Measurements from ENCODE around the gene DOCK1.

DOCK1 gene

DNA sequence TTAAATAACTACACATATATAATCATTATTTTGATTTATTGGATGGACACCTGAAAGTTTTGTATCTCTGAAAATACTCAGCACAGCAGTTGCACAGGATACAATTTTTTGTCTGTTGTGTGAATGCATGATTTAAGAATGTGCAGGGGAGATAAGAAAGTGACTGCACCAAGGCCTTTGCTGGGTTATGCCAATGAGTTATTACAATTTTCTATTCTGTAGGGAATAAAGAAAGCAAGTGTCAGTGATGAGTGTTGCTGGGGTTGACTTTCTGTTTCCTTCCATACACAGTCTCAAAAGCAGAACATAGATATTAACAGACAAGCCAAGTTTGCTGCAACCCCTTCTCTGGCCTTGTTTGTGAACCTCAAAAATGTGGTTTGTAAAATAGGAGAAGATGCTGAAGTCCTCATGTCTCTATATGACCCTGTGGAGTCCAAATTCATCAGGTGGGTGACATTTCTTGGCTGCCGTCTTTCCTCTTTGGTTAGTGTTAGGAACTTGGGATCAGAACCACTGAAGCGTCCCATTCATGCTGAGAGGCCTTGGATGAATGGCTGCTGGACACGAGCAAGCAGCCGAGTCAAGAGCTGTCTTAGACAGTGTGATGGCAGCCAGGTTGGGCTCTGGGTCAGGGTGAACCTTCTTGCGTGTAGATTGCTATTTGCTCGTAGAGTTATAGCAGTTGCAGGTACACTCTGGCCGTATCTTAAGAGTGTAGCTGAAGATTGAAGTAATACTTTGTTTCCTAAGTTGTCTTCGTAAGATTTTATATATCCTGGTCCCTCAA, 92.8 kb downstream of the DOCK1 start:
- Mint-ChIP-seq H3K27me3 (no peaks in the 10 kb centered on the region), H3K36me3 (ENCODE audit: insufficient read depth) (no peaks in the 10 kb centered on the region), H3K27ac (no peak overlapping the region), H3K4me3 (no peak overlapping the region), H3K9me3 (peaks cover 2 to 12% of the 10 kb centered on the region in 2 donors), H3K4me1 (ENCODE audit: low read depth in 2 of 2) (no peaks in the 10 kb centered on the region)
- ATAC-seq (replicated peaks) (no peak), DNase-seq (no peak)

DNA sequence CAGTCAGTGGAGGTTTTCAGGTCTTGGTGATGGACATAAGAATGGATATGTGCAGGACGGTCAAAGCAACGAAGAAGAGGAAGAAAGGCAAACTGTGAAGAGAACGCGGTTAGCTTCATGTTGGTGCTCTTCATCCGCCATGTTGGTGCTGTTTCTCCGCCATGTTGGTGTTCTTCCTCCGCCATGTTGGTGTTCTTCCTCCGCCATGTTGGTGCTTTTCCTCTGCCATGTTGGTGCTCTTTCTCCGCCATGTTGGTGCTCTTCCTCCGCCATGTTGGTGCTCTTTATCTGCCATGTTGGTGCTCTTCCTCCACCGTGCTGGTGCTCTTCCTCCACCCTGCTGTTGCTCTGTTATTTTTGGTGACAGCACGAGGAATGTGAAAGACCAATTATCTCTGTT, 95.4 kb downstream of the DOCK1 start:
- no peaks in the 10 kb centered on the region for H3K27me3 Mint-ChIP-seq
- no peaks in the 10 kb centered on the region for H3K36me3 Mint-ChIP-seq (ENCODE audit: insufficient read depth)
- H3K4me1 Mint-ChIP-seq (ENCODE audit: low read depth in 2 of 2) = no peaks in the 10 kb centered on the region
- H3K9me3 Mint-ChIP-seq = peaks cover 2 to 12% of the 10 kb centered on the region in 2 donors
- DNase-seq (no peak), ATAC-seq (replicated peaks) (no peak)
- H3K4me3 Mint-ChIP-seq = no peak overlapping the region
- no peak overlapping the region for H3K27ac Mint-ChIP-seq

DNA sequence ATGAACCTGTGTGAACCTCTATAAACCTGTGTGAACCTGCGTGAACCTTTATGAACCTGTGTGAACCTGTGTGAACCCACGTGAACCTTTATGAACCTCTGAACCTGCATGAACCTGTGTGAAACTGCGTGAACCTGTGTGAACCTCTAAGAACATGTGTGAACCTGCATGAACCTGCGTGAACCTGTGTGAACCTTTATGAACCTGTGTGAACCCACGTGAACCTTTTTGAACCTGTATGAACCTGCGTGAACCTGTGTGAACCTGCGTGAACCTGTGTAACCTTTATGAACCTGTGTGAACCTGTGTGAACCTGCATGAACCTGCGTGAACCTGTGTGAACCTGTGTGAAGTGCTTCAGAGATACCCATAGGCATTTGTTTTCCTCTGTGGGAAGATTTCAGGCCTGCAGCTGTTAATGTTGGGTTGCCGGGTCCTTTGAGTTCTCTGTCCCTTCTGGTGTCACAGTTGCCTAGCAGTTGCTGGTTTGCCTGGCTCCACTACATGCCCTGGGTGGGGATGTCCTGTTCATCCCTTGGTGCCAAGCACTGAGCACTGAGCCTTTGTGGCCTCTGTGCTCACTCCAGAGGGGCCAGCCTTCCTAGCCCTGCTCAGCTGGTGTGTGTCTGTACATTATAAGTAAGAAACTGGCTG, 97.9 kb downstream of the DOCK1 start:
- Mint-ChIP-seq H3K4me3 (no peak overlapping the region), H3K9me3 (peaks cover 2 to 12% of the 10 kb centered on the region in 2 donors), H3K27ac (no peak overlapping the region), H3K4me1 (ENCODE audit: low read depth in 2 of 2) (no peaks in the 10 kb centered on the region), H3K36me3 (ENCODE audit: insufficient read depth) (no peaks in the 10 kb centered on the region), H3K27me3 (peaks cover 0 to 14% of the 10 kb centered on the region in 2 donors)
- no peak for DNase-seq
- no peak for ATAC-seq (replicated peaks)

DNA sequence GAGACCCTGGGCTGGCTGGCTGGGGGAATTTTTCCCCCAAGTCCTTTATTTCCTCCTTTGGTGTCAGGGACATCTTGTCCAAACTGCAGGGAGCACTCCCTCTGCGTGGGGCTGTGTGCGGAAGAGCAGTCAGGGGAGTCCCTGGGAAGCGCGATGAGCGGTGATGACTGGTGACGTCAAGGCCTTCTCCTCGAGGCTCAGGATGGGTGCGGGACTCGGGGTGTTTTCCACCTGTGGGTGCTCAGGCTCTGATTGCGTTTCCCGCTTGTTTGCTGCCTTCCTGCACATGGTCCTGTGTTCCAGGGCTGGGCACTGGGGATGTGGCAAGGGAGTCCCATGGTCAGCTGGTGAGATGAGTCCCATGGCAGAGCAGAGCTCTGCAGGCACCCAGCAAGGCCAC, 101.2 kb downstream of the DOCK1 start:
- Mint-ChIP-seq H3K36me3 (ENCODE audit: insufficient read depth) (no peaks in the 10 kb centered on the region), H3K27ac (no peak overlapping the region), H3K4me3 (no peak overlapping the region), H3K27me3 (peaks cover 0 to 14% of the 10 kb centered on the region in 2 donors), H3K9me3 (peaks cover 0 to 1% of the 10 kb centered on the region in 2 donors), H3K4me1 (ENCODE audit: low read depth in 2 of 2) (no peaks in the 10 kb centered on the region)
- DNase-seq = no peak
- ATAC-seq (replicated peaks) = no peak

DNA sequence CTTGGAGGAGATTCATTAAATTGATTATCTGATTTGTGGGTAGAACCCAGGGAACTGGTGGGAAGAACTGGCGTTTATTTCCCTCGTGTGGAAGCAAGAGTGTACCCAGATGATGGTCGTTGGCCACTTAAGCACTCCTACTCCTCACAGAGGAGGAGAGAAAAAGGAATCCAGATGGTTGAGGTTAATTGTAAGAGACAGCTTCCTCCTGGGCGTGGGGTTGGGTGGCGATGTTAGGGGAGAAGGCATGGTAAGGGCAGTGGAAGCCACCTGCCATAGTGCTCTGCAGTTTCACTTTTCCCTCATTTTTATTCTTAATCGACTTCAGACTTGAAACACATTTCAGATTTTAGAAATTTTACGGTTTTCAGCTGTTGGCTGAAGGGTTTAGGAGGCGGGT, 104.1 kb downstream of the DOCK1 start:
- no peaks in the 10 kb centered on the region for H3K9me3 Mint-ChIP-seq

DNA sequence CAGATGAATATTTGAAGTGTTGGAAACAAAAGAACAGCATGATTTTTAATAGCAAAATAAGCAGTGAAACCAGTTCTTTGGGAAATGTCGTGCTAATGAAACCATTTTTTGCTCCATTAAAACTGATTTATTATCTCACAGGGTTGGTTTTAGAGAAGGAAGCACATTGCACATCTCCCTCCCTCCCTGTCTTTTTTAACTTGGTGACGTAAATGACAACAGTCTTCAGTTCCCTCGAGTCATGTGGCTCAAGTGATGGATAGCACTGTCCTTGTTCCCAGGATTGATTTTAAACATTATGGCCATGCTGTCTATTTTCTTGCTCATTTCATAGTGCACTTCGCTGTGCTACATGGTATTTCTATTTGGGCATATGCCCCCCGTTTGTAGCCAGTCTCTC, 105.9 kb downstream of the DOCK1 start:
- no peaks in the 10 kb centered on the region for H3K4me1 Mint-ChIP-seq (ENCODE audit: low read depth in 2 of 2)

More for the DNA sequence above, 104.1 kb downstream of the DOCK1 start:
- H3K4me3 Mint-ChIP-seq = no peak overlapping the region
- H3K4me1 Mint-ChIP-seq (ENCODE audit: low read depth in 2 of 2) = no peaks in the 10 kb centered on the region
- no peaks in the 10 kb centered on the region for H3K36me3 Mint-ChIP-seq (ENCODE audit: insufficient read depth)
- ATAC-seq (replicated peaks) = no peak
- H3K27me3 Mint-ChIP-seq = peaks cover 0 to 14% of the 10 kb centered on the region in 2 donors
- H3K27ac Mint-ChIP-seq = no peak overlapping the region
- DNase-seq = no peak

DNA sequence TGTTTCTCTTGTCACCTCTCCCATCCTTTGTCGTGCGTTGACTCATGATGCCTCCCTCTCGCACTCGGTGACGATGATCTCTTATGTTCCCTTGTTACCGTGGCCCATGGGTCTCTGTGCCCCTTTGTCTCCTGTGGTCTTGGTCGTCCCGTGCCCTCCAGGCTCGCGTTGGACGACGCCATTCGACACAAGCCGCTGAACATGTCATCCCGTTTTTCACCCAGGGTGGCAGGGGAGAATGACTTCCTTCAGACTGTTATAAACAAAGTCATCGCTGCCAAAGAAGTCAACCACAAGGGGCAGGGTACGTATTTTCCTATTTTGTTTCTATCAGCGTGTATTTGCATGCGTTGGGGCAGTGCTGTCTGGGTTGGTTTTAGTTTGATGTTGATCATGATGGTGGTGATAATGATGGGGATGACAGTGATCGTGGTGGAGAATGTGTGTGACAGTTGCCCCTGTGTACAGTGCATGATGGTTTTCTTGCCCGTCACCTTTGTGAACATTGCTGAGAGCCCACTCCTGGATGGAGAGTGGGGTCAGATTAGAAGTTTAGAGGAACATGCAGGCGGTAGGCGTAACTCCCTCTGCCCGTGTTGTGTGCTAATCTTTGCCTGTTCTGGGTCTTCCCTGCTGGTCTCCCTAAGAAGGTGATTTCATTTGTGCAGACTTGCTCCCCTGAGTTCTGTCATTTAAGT, 107.0 kb downstream of the DOCK1 start:
- no peaks in the 10 kb centered on the region for H3K4me1 Mint-ChIP-seq (ENCODE audit: low read depth in 2 of 2)
- H3K27ac Mint-ChIP-seq = no peak overlapping the region
- H3K36me3 Mint-ChIP-seq (ENCODE audit: insufficient read depth) = no peaks in the 10 kb centered on the region
- DNase-seq (no peak), ATAC-seq (replicated peaks) (no peak)
- no peak overlapping the region for H3K4me3 Mint-ChIP-seq
- H3K9me3 Mint-ChIP-seq = no peaks in the 10 kb centered on the region
- peaks cover 0 to 6% of the 10 kb centered on the region in 2 donors for H3K27me3 Mint-ChIP-seq

More for the DNA sequence above, 105.9 kb downstream of the DOCK1 start:
- Mint-ChIP-seq H3K9me3 (no peaks in the 10 kb centered on the region), H3K27me3 (peaks cover 0 to 14% of the 10 kb centered on the region in 2 donors), H3K36me3 (ENCODE audit: insufficient read depth) (no peaks in the 10 kb centered on the region), H3K27ac (no peak overlapping the region), H3K4me3 (no peak overlapping the region)
- DNase-seq (no peak), ATAC-seq (replicated peaks) (no peak)

DNA sequence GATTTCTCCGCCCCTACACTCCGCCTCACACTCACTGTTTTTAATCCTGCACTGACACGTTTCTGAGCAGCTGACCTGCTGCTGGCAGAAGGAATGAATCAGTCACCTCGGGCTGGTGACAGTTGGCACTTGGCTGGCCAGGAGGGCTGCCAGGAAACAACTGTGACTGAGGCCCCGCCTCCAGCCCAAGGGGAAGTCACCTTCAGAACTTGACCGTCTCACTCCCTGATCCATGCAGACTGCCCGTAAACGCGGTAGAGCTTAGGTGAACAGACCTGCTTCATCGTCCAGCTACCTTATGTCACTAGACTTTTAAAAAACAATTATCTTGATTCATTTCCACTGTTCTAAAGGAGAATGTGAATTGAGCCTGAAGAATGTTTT, 107.5 kb downstream of the DOCK1 start:
- Mint-ChIP-seq H3K27ac (no peak overlapping the region), H3K4me1 (ENCODE audit: low read depth in 2 of 2) (no peaks in the 10 kb centered on the region), H3K27me3 (peaks cover 0 to under 1% of the 10 kb centered on the region in 2 donors), H3K9me3 (no peaks in the 10 kb centered on the region), H3K36me3 (ENCODE audit: insufficient read depth) (no peaks in the 10 kb centered on the region), H3K4me3 (no peak overlapping the region)
- DNase-seq (no peak), ATAC-seq (replicated peaks) (no peak)

DNA sequence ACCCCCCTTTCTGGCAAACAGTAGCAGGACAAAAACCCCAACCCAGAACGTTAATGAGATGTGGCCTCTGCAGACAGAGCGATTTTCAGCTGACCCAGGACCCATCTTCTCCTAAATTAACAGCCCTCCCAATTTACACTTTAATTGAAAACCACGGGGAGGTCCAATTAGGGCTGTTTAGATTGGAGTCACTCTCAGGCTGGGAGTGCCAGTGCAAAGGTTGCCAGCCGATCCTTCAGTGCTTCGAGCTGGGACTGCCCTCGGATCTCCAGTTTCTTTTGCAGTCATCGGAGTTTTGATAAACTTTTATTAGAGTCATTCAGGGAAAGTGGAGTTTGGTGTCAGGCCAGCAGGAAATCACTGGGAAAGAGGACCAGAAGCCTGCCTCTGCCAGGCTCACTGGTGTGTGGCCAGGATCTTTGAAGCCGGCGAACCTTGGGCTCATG, 108.0 kb downstream of the DOCK1 start:
- ATAC-seq (replicated peaks) = no peak
- no peak overlapping the region for H3K4me3 Mint-ChIP-seq
- H3K27me3 Mint-ChIP-seq = no peaks in the 10 kb centered on the region
- H3K27ac Mint-ChIP-seq = no peak overlapping the region
- DNase-seq = no peak
- no peaks in the 10 kb centered on the region for H3K9me3 Mint-ChIP-seq
- no peaks in the 10 kb centered on the region for H3K36me3 Mint-ChIP-seq (ENCODE audit: insufficient read depth)
- no peaks in the 10 kb centered on the region for H3K4me1 Mint-ChIP-seq (ENCODE audit: low read depth in 2 of 2)

DNA sequence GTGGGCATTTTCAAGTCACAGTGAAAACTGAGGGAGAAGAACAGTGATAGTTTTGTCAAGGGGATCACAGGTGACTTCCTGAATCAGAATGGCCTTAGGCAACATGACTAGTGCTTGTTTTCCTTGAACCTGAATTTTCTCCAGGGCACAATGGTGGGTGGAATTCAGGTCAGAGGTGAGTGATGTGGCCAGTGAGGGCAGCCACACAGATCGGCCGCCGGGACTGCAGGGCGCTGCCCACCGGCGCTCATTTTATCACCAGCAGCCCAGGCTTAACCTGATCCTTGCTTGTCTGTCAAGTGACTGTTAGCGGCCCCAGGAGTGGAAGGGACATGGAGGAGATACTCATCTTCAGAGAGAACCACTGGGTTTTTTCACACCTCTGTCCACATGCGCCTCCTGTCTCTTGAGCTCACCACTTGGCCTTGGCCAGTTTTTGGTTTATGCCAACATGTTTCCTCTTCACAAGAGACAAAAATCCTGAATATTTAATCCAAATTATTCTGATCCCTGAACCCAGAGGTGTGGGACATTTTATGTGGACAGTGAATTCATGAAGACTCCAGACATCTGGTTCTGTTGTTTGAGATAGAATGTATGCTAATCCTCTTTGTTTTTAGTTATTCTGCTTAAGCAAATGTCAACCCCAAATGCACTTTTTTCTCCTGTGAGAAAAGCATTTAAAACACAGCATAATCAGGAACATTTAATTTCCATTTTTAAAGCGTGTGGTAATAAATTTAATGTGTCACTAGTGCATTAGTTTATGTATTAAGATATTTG, 108.7 kb downstream of the DOCK1 start:
- DNase-seq (no peak), ATAC-seq (replicated peaks) (no peak)
- Mint-ChIP-seq H3K27ac (no peak overlapping the region), H3K36me3 (ENCODE audit: insufficient read depth) (no peaks in the 10 kb centered on the region), H3K9me3 (no peaks in the 10 kb centered on the region), H3K4me1 (ENCODE audit: low read depth in 2 of 2) (no peaks in the 10 kb centered on the region), H3K27me3 (no peaks in the 10 kb centered on the region), H3K4me3 (no peak overlapping the region)

DNA sequence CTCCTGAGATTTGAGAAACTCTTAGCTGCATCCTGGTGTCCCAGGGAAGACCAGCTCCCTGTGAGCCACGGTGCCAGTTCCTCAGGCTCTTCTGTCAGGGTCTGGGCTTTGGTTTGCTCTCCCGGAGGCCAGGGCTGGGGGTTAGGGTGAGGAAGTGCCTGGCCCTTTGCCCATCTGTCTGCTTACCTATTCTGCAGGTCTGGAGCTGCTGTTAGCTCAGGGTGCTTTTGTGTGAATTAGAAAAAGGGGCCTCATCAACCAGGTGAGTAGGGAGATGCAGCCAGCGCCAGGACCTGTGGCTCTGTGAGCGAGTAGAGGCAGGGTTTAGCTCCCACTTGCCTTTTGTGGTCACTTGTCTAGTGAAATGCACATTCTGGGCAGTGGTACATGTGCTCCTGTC, 109.4 kb downstream of the DOCK1 start:
- DNase-seq (no peak), ATAC-seq (replicated peaks) (no peak)
- Mint-ChIP-seq H3K27me3 (no peaks in the 10 kb centered on the region), H3K4me3 (no peak overlapping the region), H3K4me1 (ENCODE audit: low read depth in 2 of 2) (no peaks in the 10 kb centered on the region), H3K36me3 (ENCODE audit: insufficient read depth) (no peaks in the 10 kb centered on the region), H3K9me3 (no peaks in the 10 kb centered on the region), H3K27ac (no peak overlapping the region)

DNA sequence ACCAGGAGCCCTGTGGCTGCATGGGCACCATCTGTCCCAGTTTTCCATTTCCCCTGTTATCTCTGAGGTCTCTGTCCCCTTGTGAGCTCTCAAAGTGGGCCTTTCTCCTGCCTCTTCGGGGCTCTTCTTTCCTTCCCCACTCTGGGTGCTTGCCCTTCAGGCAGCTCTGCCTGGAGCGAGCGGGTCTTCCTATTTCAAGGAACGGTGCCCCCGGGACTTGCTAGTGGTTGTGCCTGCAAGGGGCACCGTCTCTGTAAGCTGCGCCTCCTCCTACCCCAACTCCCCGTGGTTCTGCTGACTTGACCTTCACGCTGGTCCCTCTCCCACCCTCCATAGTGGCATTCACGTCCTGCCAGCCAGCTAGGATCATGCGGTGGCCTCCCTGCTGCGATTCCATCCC, 110.1 kb downstream of the DOCK1 start:
- no peak overlapping the region for H3K27ac Mint-ChIP-seq
- DNase-seq (no peak), ATAC-seq (replicated peaks) (no peak)
- no peaks in the 10 kb centered on the region for H3K36me3 Mint-ChIP-seq (ENCODE audit: insufficient read depth)
- H3K4me3 Mint-ChIP-seq = no peak overlapping the region
- H3K4me1 Mint-ChIP-seq (ENCODE audit: low read depth in 2 of 2) = no peaks in the 10 kb centered on the region
- H3K9me3 Mint-ChIP-seq = no peaks in the 10 kb centered on the region
- H3K27me3 Mint-ChIP-seq = no peaks in the 10 kb centered on the region

DNA sequence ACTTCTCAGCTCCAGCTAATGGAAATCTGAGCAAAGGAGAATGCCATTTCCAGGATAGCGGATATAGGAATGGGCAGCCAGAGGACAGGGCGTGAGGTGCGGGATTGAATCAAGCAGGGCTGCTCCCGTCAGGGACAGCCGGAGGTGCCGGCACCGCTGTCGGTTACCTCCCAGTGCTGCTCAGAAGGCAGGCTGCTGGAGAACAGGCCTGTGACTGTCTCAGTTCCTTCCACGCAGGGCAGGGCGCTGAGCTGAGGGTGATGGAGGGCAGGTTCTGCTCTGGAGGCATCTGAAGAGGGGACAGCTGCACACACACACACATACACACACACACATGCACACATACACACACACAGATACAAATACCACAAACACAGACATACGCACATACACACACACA, 111.1 kb downstream of the DOCK1 start:
- Mint-ChIP-seq H3K27ac (no peak overlapping the region), H3K4me3 (no peak overlapping the region), H3K9me3 (no peaks in the 10 kb centered on the region), H3K4me1 (ENCODE audit: low read depth in 2 of 2) (no peaks in the 10 kb centered on the region), H3K27me3 (no peaks in the 10 kb centered on the region), H3K36me3 (ENCODE audit: insufficient read depth) (no peaks in the 10 kb centered on the region)
- no peak for ATAC-seq (replicated peaks)
- no peak for DNase-seq
